Sigmoid colon (tissue), 4 donors: Measurements from ENCODE around the gene PGAP6.

Source experiments
- EP300 ChIP-seq, 4 donors: sonication (generic); formaldehyde crosslinking; IDR thresholded peaks; one replicate each; pipeline ENCODE4 v1.6.1; 2017; ENCODE audit warnings: antibody characterized with exemption in 4 of 4
- POLR2A ChIP-seq, 2 donors: fragments of 450-650 bp; IDR thresholded peaks; one replicate each; pipeline ENCODE4 v1.6.1; 2016; ENCODE audit warnings: antibody characterized with exemption in 2 of 2, mild to moderate bottlenecking in 2 of 2, moderate library complexity in 2 of 2
- POLR2AphosphoS5 ChIP-seq, 4 donors: sonication (generic); formaldehyde crosslinking; IDR thresholded peaks; one replicate each; pipeline ENCODE4 v1.6.1; 2017; ENCODE audit warnings: antibody characterized with exemption in 4 of 4
- TF ChIP-seq, protein P1 (sequence below), 4 experiments: fragments of 450-650 bp in 3 of 4; fragments of 200-600 bp in 1 of 4; IDR thresholded peaks; one replicate each; pipeline ENCODE4 v1.5.1; 2016 to 2019; ENCODE audit warnings: antibody characterized with exemption in 4 of 4, mild to moderate bottlenecking in 3 of 4, moderate library complexity in 2 of 4

GRCh38 chr16:381012-381788 is 578 bp downstream of the PGAP6 start:
- TF ChIP-seq POLR2AphosphoS5 (IDR thresholded peaks at IDR 0.05): no peak
- TF ChIP-seq, protein P1, sequence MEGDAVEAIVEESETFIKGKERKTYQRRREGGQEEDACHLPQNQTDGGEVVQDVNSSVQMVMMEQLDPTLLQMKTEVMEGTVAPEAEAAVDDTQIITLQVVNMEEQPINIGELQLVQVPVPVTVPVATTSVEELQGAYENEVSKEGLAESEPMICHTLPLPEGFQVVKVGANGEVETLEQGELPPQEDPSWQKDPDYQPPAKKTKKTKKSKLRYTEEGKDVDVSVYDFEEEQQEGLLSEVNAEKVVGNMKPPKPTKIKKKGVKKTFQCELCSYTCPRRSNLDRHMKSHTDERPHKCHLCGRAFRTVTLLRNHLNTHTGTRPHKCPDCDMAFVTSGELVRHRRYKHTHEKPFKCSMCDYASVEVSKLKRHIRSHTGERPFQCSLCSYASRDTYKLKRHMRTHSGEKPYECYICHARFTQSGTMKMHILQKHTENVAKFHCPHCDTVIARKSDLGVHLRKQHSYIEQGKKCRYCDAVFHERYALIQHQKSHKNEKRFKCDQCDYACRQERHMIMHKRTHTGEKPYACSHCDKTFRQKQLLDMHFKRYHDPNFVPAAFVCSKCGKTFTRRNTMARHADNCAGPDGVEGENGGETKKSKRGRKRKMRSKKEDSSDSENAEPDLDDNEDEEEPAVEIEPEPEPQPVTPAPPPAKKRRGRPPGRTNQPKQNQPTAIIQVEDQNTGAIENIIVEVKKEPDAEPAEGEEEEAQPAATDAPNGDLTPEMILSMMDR (IDR thresholded peaks at IDR 0.05): no peak
- TF ChIP-seq POLR2A (IDR thresholded peaks at IDR 0.05): no peak
- no peak for TF ChIP-seq EP300 (IDR thresholded peaks at IDR 0.05)
